T47D (cell line): Measurements from ENCODE around the gene SIRPG.
A peak's percentile ranks its signal among the peaks of the same experiment; 100 is the strongest.
"Not testable (repeated sequence)": the region's sequence is repeated elsewhere in the genome, so short reads cannot be mapped to it uniquely, and the experiment has no call there.

Experiments used
- DNase-seq, 2 experiments: peaks; one replicate each; pipeline versions ENCODE4 v3.0.0 to v3.0.0-alpha.2; 2011 to 2012; ENCODE audit warnings: low read depth in 1 of 2, low spot score in 1 of 2
- JUND ChIP-seq: IDR thresholded peaks from 2 replicates; pipeline ENCODE4 v1.6.1; 2012; ENCODE audit warnings: low read depth
- in situ Hi-C: cut with HindIII; loops from 2 replicates; pipeline ENCODE4 v1.10.0; 2016; ENCODE audit warnings: low sequenced_read_pairs, low pct_unique_long_range_greater_than_20kb

SIRPG gene

DNA sequence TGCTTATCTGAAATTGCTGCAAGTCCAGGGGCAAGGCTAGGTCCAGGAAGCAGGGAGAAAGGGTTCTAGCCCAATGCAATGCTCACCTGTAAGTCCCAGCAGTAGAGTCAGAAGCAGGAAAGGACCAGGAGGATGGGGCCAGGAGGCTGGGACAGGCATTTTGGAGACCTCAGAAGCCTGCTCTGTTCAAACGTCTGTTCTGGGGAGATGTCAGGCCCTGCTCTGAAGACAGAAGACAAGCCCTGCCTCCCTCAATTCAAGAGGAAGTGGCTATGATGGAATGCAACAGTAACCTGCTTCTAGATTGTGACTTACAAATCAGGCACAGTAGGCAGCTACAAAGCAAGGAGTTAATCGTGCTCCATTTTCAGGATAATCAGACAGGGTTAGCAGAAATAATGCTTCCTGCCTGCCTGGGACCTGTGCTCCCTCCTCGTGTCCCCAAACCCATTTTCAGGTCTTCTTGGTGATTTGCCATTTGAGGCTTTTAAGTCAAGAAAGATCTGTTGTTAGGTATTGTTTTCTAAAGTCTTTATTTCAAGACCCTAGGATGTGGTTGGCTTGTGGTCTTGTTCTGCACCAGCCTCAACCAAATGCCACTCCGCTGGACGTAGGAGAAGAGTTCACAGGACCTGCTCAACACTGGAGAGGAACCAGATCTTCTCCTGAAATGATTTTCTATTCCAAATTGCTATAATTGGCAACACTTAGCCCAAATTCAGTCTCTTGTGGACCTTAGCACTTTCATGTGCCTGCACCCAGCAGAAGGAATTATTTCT lies at the start of gene SIRPG:
Gene SIRPG (minus strand): TSS at position 224 of the 779 bp plus-strand sequence. CDS start 65 bp downstream, at position 159.
- in situ Hi-C loops: no loop called here
- no peak for TF ChIP-seq JUND
- no peak for DNase-seq

DNA sequence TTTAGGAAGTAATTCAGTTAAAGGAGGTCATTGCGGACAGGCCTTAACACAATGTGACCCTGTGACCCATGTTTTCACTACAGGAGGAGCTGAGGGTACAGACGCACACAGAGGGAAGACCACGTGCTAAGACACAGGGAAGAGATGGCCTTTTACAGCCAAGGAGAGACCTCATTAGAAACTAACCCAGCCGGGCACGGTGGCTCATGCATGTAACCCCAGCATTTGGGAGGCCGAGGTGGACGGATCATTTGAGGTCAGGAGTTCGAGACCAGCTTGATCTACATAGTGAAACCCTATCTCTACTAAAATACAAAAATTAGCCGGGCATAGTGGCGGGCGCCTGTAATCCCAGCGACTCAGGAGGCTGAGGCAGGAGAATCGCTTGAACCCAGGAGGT lies 49.3 kb upstream of the SIRPG start:
- DNase-seq, in situ Hi-C loops: not testable (repeated sequence)

DNA sequence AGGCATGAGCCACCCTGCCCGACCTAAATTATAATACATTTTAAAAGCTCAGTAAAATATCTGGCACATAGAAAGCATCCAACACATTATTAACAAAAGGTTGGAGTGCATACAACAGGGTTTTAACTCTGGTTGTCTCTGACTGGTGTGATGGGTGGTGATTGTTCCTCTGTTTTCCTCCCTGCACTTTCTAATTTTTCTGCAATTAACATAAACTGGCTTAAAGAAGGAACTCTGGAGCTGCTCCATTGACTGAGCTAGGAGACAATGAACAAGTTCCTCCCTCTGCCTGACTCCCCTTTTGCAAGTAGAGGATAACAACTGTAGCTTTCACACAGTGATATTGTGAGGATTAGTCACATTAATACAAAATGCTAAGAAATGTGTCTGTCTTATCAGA lies 48.5 kb upstream of the SIRPG start:
- in situ Hi-C loops: no loop called here
- DNase-seq: no peak
- TF ChIP-seq JUND: no peak

DNA sequence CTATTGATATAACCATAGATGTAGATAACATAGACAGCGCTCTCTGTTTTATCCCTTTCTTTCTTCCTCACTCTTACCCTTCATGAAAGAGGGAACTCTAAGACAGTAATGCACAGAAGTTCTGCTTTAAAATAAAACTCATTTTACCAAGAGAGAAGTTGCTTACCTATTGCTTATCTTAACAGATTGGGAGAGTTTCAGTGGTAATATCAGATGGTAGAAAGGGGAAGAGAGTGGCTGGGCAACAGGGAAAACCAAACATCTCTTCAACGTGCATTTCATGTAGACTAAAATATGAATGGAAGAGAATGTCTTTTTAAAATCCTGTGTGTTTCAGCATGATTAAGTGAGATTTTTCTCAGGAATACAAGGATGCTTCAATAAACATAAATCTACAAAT lies 45.3 kb upstream of the SIRPG start:
- in situ Hi-C loops: no loop called here
- TF ChIP-seq JUND: no peak
- no peak for DNase-seq

DNA sequence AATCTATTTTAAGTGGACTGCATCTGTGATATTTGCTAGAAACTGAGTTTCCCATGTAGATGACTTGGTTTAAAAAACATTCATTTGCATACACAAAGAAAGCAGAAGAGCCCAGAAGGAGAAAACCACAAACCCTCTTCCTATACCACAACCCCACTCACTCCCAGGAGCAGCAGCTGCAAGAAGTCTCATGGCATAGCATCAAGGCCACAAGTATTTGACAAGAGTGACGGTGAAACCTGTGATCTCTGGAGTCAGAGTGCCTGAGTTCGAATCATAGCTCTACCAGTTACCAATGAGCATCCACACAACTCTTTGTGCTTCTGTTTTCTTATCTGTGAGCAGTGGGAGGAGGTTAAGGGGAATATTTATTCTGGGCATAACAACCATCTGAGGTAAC lies 44.7 kb upstream of the SIRPG start:
- TF ChIP-seq JUND: no peak
- in situ Hi-C loops: no loop called here
- no peak for DNase-seq

GRCh38 chr20:1700990-1701389 lies 43.4 kb upstream of the SIRPG start:
- no peak for TF ChIP-seq JUND
- in situ Hi-C loops: no loop called here
- DNase-seq: peak in 1 of 2 experiments; percentile 8

GRCh38 chr20:1697592-1697991 lies 40.0 kb upstream of the SIRPG start:
- no peak for TF ChIP-seq JUND
- no peak for DNase-seq
- in situ Hi-C loops: no loop called here

DNA sequence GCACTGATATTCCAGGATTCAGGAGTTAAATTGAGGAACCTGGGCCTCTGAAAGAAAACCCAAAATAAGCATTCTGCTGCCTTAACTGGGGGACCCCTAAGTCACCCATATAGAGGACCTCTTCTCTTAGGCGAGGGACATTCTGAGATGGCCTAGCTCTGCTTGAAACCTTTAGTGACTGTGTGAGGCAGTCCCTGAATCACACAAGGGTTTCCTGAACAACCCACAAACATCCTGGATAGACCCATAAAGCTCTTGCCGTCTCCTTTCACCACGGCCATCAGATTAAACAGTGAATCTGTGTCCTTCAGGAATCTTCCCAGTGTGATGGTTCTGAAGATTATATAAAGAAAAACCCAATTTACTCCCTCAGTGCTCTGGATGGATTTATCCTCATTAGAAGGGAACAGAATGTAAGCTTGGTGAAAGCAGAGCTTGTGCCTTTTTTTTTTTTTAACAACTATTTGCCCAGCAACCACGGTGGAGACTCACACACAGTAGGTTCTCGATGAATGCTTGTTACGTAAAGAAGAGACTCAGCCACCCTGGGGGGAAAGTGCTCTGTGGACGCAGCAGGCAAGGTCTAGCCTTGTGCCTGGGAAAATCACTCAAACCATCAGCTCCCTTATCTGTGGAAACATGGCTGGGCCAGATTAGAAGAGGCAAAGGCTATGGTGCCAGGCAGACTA lies 39.1 kb upstream of the SIRPG start:
- in situ Hi-C loops: no loop called here
- DNase-seq: no peak
- TF ChIP-seq JUND: no peak

GRCh38 chr20:1694672-1695071 lies 37.1 kb upstream of the SIRPG start:
- DNase-seq: no peak
- TF ChIP-seq JUND: no peak
- in situ Hi-C loops: no loop called here

DNA sequence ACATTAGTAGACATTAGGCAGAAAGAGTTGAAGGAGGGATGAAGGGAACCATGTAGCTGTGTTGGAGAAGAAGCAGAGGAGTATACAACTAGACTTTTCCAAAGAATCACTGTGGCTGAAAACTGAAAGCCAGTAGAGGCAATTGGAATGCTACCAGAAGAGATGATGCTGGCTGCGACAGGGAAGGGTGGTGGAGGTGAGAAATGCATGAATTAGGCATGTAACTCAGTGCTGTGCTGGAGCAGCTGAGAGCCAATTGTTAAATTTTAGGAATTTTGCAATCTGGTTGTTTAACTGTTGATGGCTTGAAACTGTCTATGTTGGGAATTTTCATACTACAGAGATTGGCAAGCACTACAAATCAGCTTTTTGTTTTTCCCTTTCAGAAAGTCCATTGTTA lies 35.8 kb upstream of the SIRPG start:
- no peak for TF ChIP-seq JUND

GRCh38 chr20:1689721-1690120 lies 32.1 kb upstream of the SIRPG start:
- no peak for DNase-seq
- in situ Hi-C loops: no loop called here
- no peak for TF ChIP-seq JUND

More for the DNA sequence above, 35.8 kb upstream of the SIRPG start:
- in situ Hi-C loops: no loop called here
- no peak for DNase-seq

- no peak for DNase-seq
- in situ Hi-C loops: no loop called here
- no peak for TF ChIP-seq JUND
Observed at GRCh38 chr20:1688886-1689538, 31.4 kb upstream of the SIRPG start.

DNA sequence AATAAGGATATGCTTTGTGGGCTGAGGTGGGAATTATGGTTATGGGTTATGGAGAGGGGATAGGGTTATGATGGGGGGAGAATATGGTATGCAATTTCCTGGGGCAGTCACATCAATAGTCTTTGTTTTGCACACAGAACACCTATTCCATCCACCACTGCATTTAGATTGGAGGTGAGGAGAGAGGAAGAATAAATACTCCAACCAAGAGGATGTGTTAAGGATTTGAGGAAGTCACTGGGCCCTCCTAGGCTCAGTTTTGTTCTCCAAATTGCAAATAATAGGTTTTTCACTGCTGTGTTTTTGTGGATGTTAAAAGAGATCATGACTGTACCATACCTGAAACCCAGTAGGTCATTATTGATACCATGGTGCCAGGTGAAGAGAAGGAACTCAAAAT lies 29.5 kb upstream of the SIRPG start:
- no peak for DNase-seq
- in situ Hi-C loops: no loop called here
- no peak for TF ChIP-seq JUND
